GM12878 (cell line): ENCODE data around the gene CHST8.

Experiments
- CEBPB ChIP-seq, 2 experiments: fragments of 150-350 bp in 1 of 2; IDR thresholded peaks; 2 replicates each; pipeline ENCODE4 v1.6.1; 2012 to 2014; ENCODE audit warnings: low read depth in 2 of 2, low read length in 2 of 2, borderline replicate concordance in 1 of 2, inconsistent platforms in 1 of 2
- CTCF ChIP-seq, 3 experiments: IDR thresholded peaks in 2 of 3; conservative IDR thresholded peaks in 1 of 3; 2 replicates each; pipeline ENCODE4 v1.5.1; 2011; ENCODE audit warnings: low read depth in 3 of 3, low read length in 3 of 3, mild to moderate bottlenecking in 3 of 3, control low read depth in 2 of 3, moderate library complexity in 2 of 3, inconsistent platforms in 1 of 3, mixed read lengths in 1 of 3; ENCODE audit not compliant: control insufficient read depth in 2 of 3, insufficient read depth in 1 of 3; ENCODE audit errors: extremely low read depth in 1 of 3

DNA sequence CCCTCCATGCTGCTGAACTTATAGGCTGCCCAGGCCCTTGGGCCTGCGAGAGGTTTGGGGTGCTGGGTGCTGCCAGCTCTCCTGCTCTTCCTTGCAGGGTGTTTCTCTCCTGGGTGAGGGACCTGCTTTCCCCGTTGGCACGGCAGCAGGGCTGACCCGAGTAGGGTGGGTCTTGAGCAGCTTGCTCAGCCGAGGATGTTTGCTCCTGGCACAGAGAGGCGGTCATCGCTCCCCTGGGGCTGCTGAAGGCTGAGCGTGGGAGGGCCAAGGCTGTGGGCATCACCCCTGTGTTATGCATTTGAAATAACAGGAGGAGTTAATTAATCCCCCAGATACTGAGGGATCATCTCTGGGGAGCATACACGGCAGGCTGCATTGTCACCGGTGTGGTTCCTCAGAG is 180.2 kb downstream of the CHST8 start:
- TF ChIP-seq CEBPB (IDR thresholded peaks at IDR 0.05; ENCODE audit: borderline replicate concordance in 1 of 2, low read depth in 2 of 2, low read length in 2 of 2): no peak
- no peak for TF ChIP-seq CTCF (IDR thresholded peaks at IDR 0.05 in 2 of 3, conservative IDR thresholded peaks at IDR 0.05 in 1 of 3; ENCODE audit: control insufficient read depth in 2 of 3, extremely low read depth in 1 of 3, insufficient read depth in 1 of 3, low read depth in 3 of 3, low read length in 3 of 3)
